ENCODE measurements around the gene SPATA32. TPM values are rescaled to one million over a fixed set of nuclear protein-coding genes. Genes with fewer than 3 reads are reported as not detected.

The SPATA32 gene
- total and polyA plus RNA-seq, 11 donors: not detected

DNA sequence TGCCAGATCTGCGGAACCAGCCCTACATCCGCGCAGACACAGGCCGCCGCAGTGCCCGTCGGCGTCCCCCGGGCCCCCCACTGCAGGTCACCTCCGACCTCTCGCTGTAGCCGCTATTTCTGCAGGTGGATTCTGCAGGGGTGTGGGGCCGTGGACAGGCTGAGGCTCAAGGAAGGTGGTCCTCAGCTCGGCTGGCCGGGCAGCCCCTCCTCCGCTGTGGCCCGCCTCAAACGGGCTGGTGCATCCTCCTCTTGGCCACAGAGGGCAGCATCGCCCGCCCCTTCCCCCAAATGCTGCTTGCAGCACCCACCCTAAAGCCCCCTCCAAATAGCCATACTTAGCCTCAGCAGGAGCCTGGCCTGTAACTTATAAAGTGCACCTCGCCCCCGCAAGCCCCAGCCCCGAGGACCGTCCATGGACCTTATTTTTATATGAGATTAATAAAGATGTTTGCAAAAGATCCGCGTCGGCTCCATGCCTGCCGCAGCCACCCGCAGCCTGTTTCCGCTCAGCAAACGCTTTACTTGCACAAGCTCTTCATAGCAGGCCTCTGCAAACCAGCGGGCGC lies 14.9 kb downstream of the SPATA32 start:
- H3K27me3 ChIP-seq: no peaks in the 10 kb centered on the region
- DNase-seq (peak in 1 of 5 donors; percentile 52), ATAC-seq (peak in 3 of 4 donors; percentile 3 to 45 (median 33))
- peaks cover 0 to 50% (median 6%) of the 10 kb centered on the region in 9 donors for H3K36me3 ChIP-seq
- no peak for TF ChIP-seq POLR2A (IDR thresholded peaks at IDR 0.05)
- TF ChIP-seq, protein P1, sequence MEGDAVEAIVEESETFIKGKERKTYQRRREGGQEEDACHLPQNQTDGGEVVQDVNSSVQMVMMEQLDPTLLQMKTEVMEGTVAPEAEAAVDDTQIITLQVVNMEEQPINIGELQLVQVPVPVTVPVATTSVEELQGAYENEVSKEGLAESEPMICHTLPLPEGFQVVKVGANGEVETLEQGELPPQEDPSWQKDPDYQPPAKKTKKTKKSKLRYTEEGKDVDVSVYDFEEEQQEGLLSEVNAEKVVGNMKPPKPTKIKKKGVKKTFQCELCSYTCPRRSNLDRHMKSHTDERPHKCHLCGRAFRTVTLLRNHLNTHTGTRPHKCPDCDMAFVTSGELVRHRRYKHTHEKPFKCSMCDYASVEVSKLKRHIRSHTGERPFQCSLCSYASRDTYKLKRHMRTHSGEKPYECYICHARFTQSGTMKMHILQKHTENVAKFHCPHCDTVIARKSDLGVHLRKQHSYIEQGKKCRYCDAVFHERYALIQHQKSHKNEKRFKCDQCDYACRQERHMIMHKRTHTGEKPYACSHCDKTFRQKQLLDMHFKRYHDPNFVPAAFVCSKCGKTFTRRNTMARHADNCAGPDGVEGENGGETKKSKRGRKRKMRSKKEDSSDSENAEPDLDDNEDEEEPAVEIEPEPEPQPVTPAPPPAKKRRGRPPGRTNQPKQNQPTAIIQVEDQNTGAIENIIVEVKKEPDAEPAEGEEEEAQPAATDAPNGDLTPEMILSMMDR (IDR thresholded peaks at IDR 0.05): peak in 11 of 12 donors; percentile 23 to 58 (median 42)
- H3K27ac ChIP-seq: peak overlapping the region in 10 of 12 donors; percentile 21 to 84 (median 46)
- no peaks in the 10 kb centered on the region for H3K9me3 ChIP-seq
- peaks cover 0 to 29% (median 18%) of the 10 kb centered on the region in 12 donors for H3K4me1 ChIP-seq
- peak overlapping the region; percentile 24 to 63 (median 54) for H3K4me3 ChIP-seq
- WGBS, 4 donors: 5 to 33% (median 17%) methylated on average over 18 to 33 of the region's 33 CpGs
- intact Hi-C loops (cut with DNase I): loop anchor here in 2 of 10 donors (1.0 to 2.0 kb wide), 2 partner anchors 14 to 138 kb away; no protein-coding TSS in a partner anchor

GRCh38 chr17:45246338-45246737 lies 15.6 kb downstream of the SPATA32 start:
- DNase-seq: no peak
- H3K27ac ChIP-seq: peak overlapping the region in 1 of 12 donors; percentile 84
- H3K27me3 ChIP-seq: no peaks in the 10 kb centered on the region
- no peaks in the 10 kb centered on the region for H3K9me3 ChIP-seq
- TF ChIP-seq, protein P1 (IDR thresholded peaks at IDR 0.05): no peak
- TF ChIP-seq POLR2A (IDR thresholded peaks at IDR 0.05): no peak
- peaks cover 0 to 53% (median 6%) of the 10 kb centered on the region in 9 donors for H3K36me3 ChIP-seq
- H3K4me3 ChIP-seq: peak overlapping the region in 5 of 12 donors; percentile 45 to 63 (median 54)
- no peak for ATAC-seq
- WGBS, 4 donors: 82 to 88% (median 85%) methylated on average over 8 of the region's 8 CpGs
- intact Hi-C loops (cut with DNase I): loop anchor here in 1 of 10 donors (2.0 kb wide), 1 partner anchor 14 kb away; no protein-coding TSS in a partner anchor
- peaks cover 0 to 30% (median 18%) of the 10 kb centered on the region in 12 donors for H3K4me1 ChIP-seq

- 93 to 97% (median 96%) methylated on average over 14 to 21 of the region's 21 CpGs for WGBS, 4 donors
- no peaks in the 10 kb centered on the region for H3K27me3 ChIP-seq
- DNase-seq (no peak), ATAC-seq (no peak)
- H3K9me3 ChIP-seq: no peaks in the 10 kb centered on the region
- TF ChIP-seq, protein P1 (IDR thresholded peaks at IDR 0.05): no peak
- peaks cover 0 to 67% (median 8%) of the 10 kb centered on the region in 9 donors for H3K36me3 ChIP-seq
- H3K4me3 ChIP-seq: no peak overlapping the region
- intact Hi-C loops (cut with DNase I): no loop called here
- H3K4me1 ChIP-seq: peaks cover 0 to 35% (median 18%) of the 10 kb centered on the region in 12 donors
- no peak overlapping the region for H3K27ac ChIP-seq
These were observed 16.9 kb downstream of the SPATA32 start for GRCh38 chr17:45244725-45245656.

- Histone ChIP-seq H3K9me3 (no peaks in the 10 kb centered on the region), H3K27ac (no peak overlapping the region), H3K4me1 (peaks cover 0 to 35% (median 18%) of the 10 kb centered on the region in 12 donors), H3K4me3 (no peak overlapping the region), H3K36me3 (peaks cover 0 to 79% (median 8%) of the 10 kb centered on the region in 9 donors), H3K27me3 (no peaks in the 10 kb centered on the region)
- no peak for ATAC-seq
- 83 to 96% (median 93%) methylated on average over 11 to 18 of the region's 18 CpGs for WGBS, 4 donors
- no peak for DNase-seq
- TF ChIP-seq POLR2A (IDR thresholded peaks at IDR 0.05): no peak
- TF ChIP-seq, protein P1 (IDR thresholded peaks at IDR 0.05): no peak
- intact Hi-C loops (cut with DNase I): no loop called here
These were observed 18.1 kb downstream of the SPATA32 start for GRCh38 chr17:45243750-45244149.
